ENCODE results near the gene NEBL.

GRCh38 chr10:20901110-20901509 lies 4.0 kb upstream of the NEBL start:
- TF ChIP-seq CTCF (conservative IDR thresholded peaks at IDR 0.05 in 1 of 2, IDR thresholded peaks at IDR 0.05 in 1 of 2; ENCODE audit: extremely low read depth in 1 of 2, insufficient read depth in 1 of 2, low read depth in 1 of 2, low read length in 2 of 2): no peak
- no peak for TF ChIP-seq EZH2 (IDR thresholded peaks at IDR 0.05; ENCODE audit: borderline replicate concordance, low read length)
